GM19099 (cell line): ENCODE data around the gene SMIM21.

Experiments
- POLR2A ChIP-seq: IDR thresholded peaks from 3 replicates; pipeline ENCODE4 v1.6.1; 2011; ENCODE audit warnings: low read depth; ENCODE audit not compliant: insufficient read length; ENCODE audit errors: extremely low read depth

SMIM21 gene

DNA sequence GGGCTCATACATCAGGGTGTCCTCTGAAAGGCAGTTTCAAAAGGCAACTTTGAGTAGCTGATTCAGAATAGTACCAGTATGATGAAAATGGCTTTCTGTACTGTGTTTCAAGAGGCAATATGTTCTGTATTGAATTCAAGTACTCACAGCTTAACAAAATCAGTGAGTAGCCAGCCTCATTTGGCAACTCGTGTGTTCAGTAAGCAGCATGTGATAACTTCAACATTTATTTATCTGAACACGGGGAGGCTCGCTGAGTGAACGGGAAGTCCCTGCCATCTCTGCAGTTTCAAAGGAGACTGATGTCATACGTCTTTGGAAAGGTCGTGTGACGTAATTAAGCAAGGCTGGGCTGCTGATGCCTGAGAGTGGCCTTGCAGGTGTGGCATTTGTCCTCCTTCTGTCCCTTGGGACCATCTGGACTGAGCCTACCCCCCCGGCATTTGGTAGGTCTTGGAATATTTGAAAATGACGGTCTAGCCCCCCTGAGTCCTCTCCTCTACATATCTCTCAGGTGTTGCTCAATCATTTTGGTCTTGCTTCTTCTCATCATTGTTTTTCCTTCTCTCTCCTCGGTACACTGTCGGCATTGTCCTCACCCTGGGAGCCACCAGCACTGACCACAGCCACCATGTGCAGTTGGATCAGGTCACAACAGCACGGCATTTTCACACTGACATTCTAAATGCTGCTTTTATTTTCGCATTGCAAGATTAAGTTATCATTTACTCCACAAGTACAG lies 62.8 kb downstream of the SMIM21 start:
- no peak for TF ChIP-seq POLR2A

DNA sequence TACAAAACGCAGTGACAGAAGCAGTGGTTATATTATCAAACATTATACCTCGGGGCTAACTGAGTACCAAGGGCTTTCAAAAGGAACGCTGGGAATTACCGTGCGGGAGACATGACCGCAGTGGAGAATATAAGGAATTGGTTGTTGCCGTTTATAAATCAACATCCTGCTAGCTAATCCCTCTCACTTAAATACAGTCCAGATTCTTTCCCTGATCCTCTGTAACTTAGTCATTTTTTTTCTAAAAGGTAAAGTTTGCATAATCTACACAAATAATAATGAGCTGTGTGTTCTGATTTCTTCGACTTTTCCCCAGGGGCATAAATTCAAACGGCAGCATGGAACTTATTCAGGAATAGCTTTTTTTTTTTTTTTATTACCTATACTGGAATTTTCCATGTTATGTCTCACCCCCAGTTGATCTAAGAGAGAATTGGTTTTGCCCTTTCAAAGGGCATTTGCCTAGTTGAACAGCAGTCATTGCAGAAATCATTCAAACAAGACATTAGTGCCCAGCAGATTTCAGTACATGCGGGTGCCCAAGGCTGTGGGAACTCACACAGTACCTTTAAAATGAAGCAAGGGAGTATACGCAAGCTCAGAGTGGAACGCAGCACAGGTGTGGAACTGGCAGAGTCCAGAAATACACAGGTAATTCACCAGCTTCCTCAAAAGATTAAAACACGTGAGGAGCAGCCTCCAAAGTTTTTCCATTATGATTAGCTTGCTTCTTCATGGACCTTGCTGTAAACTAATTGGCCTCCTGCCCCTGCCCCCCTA lies 63.9 kb downstream of the SMIM21 start:
- no peak for TF ChIP-seq POLR2A

DNA sequence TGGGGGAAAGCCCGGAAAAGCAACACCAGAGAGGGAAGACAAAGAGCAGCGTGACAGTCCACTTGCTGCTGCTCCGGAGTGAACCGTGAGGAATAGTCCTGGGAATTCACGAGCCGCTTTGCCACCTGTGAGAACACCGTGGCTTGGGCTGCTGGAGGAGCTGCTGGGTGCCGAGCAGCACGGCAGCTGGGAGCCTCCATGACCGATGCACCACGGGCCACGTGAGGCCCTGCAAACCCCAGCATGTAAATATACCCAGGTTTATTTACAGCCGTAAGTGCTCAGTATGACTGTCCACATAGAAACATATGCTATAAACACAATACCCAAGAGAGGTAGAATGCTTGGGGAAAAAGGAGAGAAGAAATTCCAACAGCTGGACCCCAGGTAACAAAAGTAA lies 65.1 kb downstream of the SMIM21 start:
- no peak for TF ChIP-seq POLR2A

DNA sequence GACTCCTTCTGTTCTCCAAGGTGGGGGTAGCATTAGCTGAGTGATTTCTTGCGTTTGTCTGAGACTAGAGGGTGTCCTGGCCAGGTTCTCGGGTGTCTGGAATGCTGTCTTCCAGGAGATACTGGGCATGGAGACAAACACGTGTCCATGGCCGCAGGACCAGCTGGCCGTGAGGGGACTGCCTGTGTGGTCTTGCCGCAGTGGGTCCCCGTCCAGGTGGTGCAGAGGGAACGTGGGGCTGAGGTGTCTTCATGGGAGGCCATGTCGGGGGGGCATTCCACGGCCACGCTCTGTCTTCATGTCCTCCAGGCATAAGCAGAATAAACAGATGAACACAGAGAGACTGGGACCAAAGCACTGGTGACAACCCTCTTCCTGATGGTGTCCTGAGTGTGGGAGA lies 66.6 kb downstream of the SMIM21 start:
- TF ChIP-seq POLR2A = no peak

DNA sequence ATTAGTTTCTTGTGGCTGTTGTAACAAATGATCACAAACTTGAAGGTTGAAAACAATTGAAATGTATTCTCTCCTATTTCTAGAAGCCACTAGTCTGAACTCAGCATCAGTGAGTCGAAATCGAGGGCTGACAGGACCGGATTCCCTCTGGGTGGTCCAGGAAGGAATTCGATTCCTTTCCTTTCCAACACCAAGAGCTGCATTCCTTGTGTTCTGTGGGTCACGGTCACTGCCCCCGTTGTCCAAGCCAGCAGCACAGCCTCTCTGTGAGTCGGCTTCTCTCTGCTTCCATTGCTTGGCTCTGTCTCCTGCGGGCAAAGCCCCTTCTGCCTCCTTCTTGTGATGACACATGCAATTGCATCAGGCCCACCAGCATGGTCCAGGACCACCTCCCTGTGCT lies 67.3 kb downstream of the SMIM21 start:
- TF ChIP-seq POLR2A = no peak
